ENCODE results near the gene SPEN.
"Not testable (repeated sequence)": the region's sequence is repeated elsewhere in the genome, so short reads cannot be mapped to it uniquely, and the experiment has no call there.

The SPEN gene

GRCh38 chr1:15847100-15847892, at the start of gene SPEN:
TSS of gene SPEN (plus strand) at chr1:15847707. CDS start at chr1:15848068, 361 bp downstream.
- in situ Hi-C loops (cut with HindIII; ENCODE audit: low pct_unique_long_range_greater_than_20kb, low sequenced_read_pairs): no loop called here
- no peak for TF ChIP-seq JUND (IDR thresholded peaks at IDR 0.05; ENCODE audit: low read depth)
- DNase-seq (ENCODE audit: low read depth in 1 of 2, low spot score in 1 of 2): peak; percentile 58 to 97

GRCh38 chr1:15799004-15799867, 48.3 kb upstream of the SPEN start:
- no peak for TF ChIP-seq JUND (IDR thresholded peaks at IDR 0.05; ENCODE audit: low read depth)
- peak in 1 of 2 experiments; percentile 66 for DNase-seq (ENCODE audit: low read depth in 1 of 2, low spot score in 1 of 2)

GRCh38 chr1:15799928-15800835, 47.3 kb upstream of the SPEN start:
- DNase-seq (ENCODE audit: low read depth in 1 of 2, low spot score in 1 of 2): peak; percentile 30 to 93
- TF ChIP-seq JUND (IDR thresholded peaks at IDR 0.05; ENCODE audit: low read depth): peak; percentile 61
- in situ Hi-C loops (cut with HindIII; ENCODE audit: low pct_unique_long_range_greater_than_20kb, low sequenced_read_pairs): no loop called here

More at GRCh38 chr1:15799004-15799867, 48.3 kb upstream of the SPEN start:
- in situ Hi-C loops (cut with HindIII; ENCODE audit: low pct_unique_long_range_greater_than_20kb, low sequenced_read_pairs): no loop called here

GRCh38 chr1:15802234-15802965, 45.1 kb upstream of the SPEN start:
- DNase-seq (ENCODE audit: low read depth in 1 of 2, low spot score in 1 of 2): peak in 1 of 2 experiments; percentile 48
- no peak for TF ChIP-seq JUND (IDR thresholded peaks at IDR 0.05; ENCODE audit: low read depth)
- in situ Hi-C loops (cut with HindIII; ENCODE audit: low pct_unique_long_range_greater_than_20kb, low sequenced_read_pairs): no loop called here

GRCh38 chr1:15803380-15803779, 44.1 kb upstream of the SPEN start:
- in situ Hi-C loops (cut with HindIII; ENCODE audit: low pct_unique_long_range_greater_than_20kb, low sequenced_read_pairs): no loop called here
- peak in 1 of 2 experiments; percentile 61 for DNase-seq (ENCODE audit: low read depth in 1 of 2, low spot score in 1 of 2)
- TF ChIP-seq JUND (IDR thresholded peaks at IDR 0.05; ENCODE audit: low read depth): no peak

GRCh38 chr1:15804060-15804459, 43.4 kb upstream of the SPEN start:
- in situ Hi-C loops (cut with HindIII; ENCODE audit: low pct_unique_long_range_greater_than_20kb, low sequenced_read_pairs): no loop called here
- no peak for DNase-seq (ENCODE audit: low read depth in 1 of 2, low spot score in 1 of 2)
- TF ChIP-seq JUND (IDR thresholded peaks at IDR 0.05; ENCODE audit: low read depth): no peak

GRCh38 chr1:15807121-15807520, 40.4 kb upstream of the SPEN start:
- DNase-seq (ENCODE audit: low read depth in 1 of 2, low spot score in 1 of 2): no peak
- in situ Hi-C loops (cut with HindIII; ENCODE audit: low pct_unique_long_range_greater_than_20kb, low sequenced_read_pairs): no loop called here
- no peak for TF ChIP-seq JUND (IDR thresholded peaks at IDR 0.05; ENCODE audit: low read depth)

- DNase-seq (ENCODE audit: low read depth in 1 of 2, low spot score in 1 of 2); in situ Hi-C loops (cut with HindIII; ENCODE audit: low pct_unique_long_range_greater_than_20kb, low sequenced_read_pairs): not testable (repeated sequence)
These were observed 40.0 kb upstream of the SPEN start, which contains the start of gene UQCRHL for GRCh38 chr1:15807549-15807948. TSS of gene UQCRHL (minus strand) at chr1:15807649. CDS start at chr1:15807649, 0 bp downstream.

GRCh38 chr1:15808955-15809354, 38.6 kb upstream of the SPEN start:
- in situ Hi-C loops (cut with HindIII; ENCODE audit: low pct_unique_long_range_greater_than_20kb, low sequenced_read_pairs): no loop called here
- DNase-seq (ENCODE audit: low read depth in 1 of 2, low spot score in 1 of 2): peak in 1 of 2 experiments; percentile 71
- no peak for TF ChIP-seq JUND (IDR thresholded peaks at IDR 0.05; ENCODE audit: low read depth)

GRCh38 chr1:15810073-15810472, 37.4 kb upstream of the SPEN start:
- in situ Hi-C loops (cut with HindIII; ENCODE audit: low pct_unique_long_range_greater_than_20kb, low sequenced_read_pairs): no loop called here
- DNase-seq (ENCODE audit: low read depth in 1 of 2, low spot score in 1 of 2): no peak
- no peak for TF ChIP-seq JUND (IDR thresholded peaks at IDR 0.05; ENCODE audit: low read depth)

GRCh38 chr1:15816674-15817073, 30.8 kb upstream of the SPEN start:
- TF ChIP-seq JUND (IDR thresholded peaks at IDR 0.05; ENCODE audit: low read depth): no peak
- in situ Hi-C loops (cut with HindIII; ENCODE audit: low pct_unique_long_range_greater_than_20kb, low sequenced_read_pairs): no loop called here
- no peak for DNase-seq (ENCODE audit: low read depth in 1 of 2, low spot score in 1 of 2)
